ENCODE measurements around the gene HOXB1.

HOXB1 gene

GRCh38 chr17:48479014-48479402 lies 51.8 kb downstream of the HOXB1 start:
- Histone ChIP-seq H3K27ac (no peak overlapping the region), H3K4me3 (ENCODE audit: low read depth in 1 of 2, low read length in 1 of 2) (no peak overlapping the region)

More at GRCh38 chr17:48479014-48479402, 51.8 kb downstream of the HOXB1 start:
- Histone ChIP-seq H3K36me3 (no peaks in the 10 kb centered on the region), H3K9me3 (no peaks in the 10 kb centered on the region), H3K4me1 (ENCODE audit: control insufficient read depth in 1 of 2, insufficient read depth in 1 of 2, low read depth in 1 of 2, low read length in 1 of 2) (no peaks in the 10 kb centered on the region), H3K27me3 (peaks cover 49% of the 10 kb centered on the region)
- TF ChIP-seq CTCF (IDR thresholded peaks at IDR 0.05): no peak
